ENCODE measurements around the gene FBXO38.

DNA sequence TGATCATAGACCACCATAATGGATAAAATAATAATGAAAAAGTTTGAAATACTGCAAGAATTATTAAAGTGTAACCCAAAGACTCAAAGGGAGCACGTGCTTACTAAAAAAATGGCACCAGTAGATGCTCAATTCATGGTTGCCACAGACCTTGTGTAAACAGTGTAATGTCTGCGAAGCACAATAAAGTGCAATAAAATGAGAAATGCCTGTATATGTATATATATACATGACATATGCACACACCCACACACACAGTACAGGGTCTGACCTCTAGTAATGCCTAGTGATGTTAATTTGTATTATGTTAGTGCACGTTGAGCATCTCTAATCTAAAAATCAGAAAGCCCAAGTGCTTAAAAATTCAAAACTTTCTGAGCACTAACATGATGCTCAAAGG is 52.3 kb downstream of the FBXO38 start:
- TF ChIP-seq, protein P1, sequence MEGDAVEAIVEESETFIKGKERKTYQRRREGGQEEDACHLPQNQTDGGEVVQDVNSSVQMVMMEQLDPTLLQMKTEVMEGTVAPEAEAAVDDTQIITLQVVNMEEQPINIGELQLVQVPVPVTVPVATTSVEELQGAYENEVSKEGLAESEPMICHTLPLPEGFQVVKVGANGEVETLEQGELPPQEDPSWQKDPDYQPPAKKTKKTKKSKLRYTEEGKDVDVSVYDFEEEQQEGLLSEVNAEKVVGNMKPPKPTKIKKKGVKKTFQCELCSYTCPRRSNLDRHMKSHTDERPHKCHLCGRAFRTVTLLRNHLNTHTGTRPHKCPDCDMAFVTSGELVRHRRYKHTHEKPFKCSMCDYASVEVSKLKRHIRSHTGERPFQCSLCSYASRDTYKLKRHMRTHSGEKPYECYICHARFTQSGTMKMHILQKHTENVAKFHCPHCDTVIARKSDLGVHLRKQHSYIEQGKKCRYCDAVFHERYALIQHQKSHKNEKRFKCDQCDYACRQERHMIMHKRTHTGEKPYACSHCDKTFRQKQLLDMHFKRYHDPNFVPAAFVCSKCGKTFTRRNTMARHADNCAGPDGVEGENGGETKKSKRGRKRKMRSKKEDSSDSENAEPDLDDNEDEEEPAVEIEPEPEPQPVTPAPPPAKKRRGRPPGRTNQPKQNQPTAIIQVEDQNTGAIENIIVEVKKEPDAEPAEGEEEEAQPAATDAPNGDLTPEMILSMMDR (IDR thresholded peaks at IDR 0.05): no peak
- no peak for TF ChIP-seq EZH2phosphoT487 (IDR thresholded peaks at IDR 0.05)
